SK-MEL-5 (cell line): Measurements from ENCODE around the gene EMC6. TPM values are rescaled to one million over a fixed set of nuclear protein-coding genes. Genes with fewer than 3 reads are reported as not detected.

ENCODE experiments used
- DNase-seq: peaks from one replicate; pipeline ENCODE4 v3.0.0-alpha.2; 2016; ENCODE audit warnings: low read depth, low spot score
- in situ Hi-C: cut with HindIII; loops from 2 replicates; pipeline ENCODE4 v1.10.0; 2016; ENCODE audit warnings: low sequenced_read_pairs, high pct_unique_total_duplicates, low pct_unique_long_range_greater_than_20kb
- polyA plus RNA-seq, 2 experiments: library from polyadenylated mRNA; depleted of rRNA; stranded (reverse); fragments of >200 nt; gene quantifications; 2 replicates each; pipeline ENCODE4 v1.2.3, GENCODE V29; 2015
- total RNA-seq: library from RNA; depleted of rRNA; stranded (reverse); fragments of >200 nt; shearing (Covaris generic); gene quantifications from 2 replicates; pipeline ENCODE4 v1.2.3, GENCODE V29; 2014; rRNA removed

Gene EMC6
- 23.3 and 37.3 TPM in 2 replicates for total RNA-seq
- 126 and 155 TPM in 2 replicates for polyA plus RNA-seq (2015; cell fraction: cytosol; rRNA removed)
- polyA plus RNA-seq (2015; cell fraction: nucleus; rRNA removed), result 15.0 and 35.1 TPM in 2 replicates

GRCh38 chr17:3668279-3669084 is at the start of gene EMC6, which contains the start of gene TAX1BP3:
Gene EMC6 (plus strand): TSS chr17:3668812. CDS start chr17:3669147, 335 bp downstream.
Gene TAX1BP3 (minus strand): TSS chr17:3668578. CDS start chr17:3668526, 52 bp downstream.
- in situ Hi-C loops, result no loop called here
- peak; percentile 97 for DNase-seq

GRCh38 chr17:3621146-3621720 is 47.4 kb upstream of the EMC6 start:
- in situ Hi-C loops, result no loop called here
- DNase-seq, result no peak

- DNase-seq, result no peak
- in situ Hi-C loops, result no loop called here
Measured at GRCh38 chr17:3622977-3623594, 45.5 kb upstream of the EMC6 start.

GRCh38 chr17:3626831-3627768 is 41.5 kb upstream of the EMC6 start:
- no peak for DNase-seq
- in situ Hi-C loops, result no loop called here

GRCh38 chr17:3627769-3628167 is 40.8 kb upstream of the EMC6 start:
- in situ Hi-C loops, result no loop called here
- DNase-seq, result no peak

- no peak for DNase-seq
- in situ Hi-C loops, result no loop called here
Measured at GRCh38 chr17:3630781-3631180, 37.8 kb upstream of the EMC6 start.

DNA sequence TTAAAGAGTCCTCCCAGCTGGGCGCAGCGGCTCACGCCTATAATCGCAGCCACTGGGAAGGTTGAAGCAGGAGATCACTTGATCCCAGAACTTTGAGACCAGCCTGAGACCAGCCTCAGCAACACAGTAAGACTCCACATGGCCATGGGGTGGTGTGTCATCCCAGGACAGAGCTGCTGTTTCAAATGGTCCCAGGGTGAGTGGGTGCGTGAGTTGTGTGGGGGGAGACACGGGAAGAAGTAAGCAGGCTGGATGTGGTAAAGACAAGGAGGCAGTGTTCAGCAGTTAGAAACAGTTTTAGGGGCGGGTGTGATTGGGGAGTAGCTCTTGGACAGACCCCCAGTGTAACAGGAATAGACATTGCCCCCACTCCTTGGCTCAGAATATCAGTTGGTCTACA is 36.3 kb upstream of the EMC6 start:
- in situ Hi-C loops, result no loop called here
- DNase-seq, result no peak

DNA sequence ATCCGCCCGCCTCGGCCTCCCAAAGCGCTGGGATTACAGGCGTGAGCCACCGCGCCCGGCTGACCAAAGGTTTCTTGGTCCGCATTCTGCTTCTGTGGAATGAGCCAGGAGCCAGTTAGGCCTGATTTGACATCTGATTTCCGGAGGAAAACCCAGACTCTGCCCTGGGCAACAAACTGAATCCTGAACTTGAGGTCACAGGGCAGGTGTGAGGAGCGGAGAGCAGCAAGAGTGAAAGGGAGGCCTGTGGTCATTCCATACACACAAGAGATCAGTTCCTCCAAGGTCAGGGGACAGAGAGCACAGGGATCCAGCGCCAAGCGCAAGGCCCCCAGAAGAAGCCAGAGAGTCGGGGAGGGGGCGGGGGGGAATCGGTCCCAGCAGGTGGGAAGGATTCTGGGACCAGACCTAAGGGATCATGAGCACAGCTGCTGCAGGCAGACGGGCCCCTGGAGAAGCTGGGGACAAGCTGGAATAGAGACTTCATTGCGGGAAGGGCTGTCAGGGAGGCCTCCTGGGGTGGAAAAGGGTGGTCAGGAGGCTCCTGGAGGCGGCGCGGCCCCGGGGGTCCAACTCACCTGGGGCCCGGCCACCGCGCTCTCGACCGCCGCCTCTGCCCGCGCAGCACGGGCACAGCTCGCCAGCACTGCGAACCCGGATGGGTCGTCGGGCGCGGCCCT is 33.0 kb upstream of the EMC6 start:
- DNase-seq, result no peak

DNA sequence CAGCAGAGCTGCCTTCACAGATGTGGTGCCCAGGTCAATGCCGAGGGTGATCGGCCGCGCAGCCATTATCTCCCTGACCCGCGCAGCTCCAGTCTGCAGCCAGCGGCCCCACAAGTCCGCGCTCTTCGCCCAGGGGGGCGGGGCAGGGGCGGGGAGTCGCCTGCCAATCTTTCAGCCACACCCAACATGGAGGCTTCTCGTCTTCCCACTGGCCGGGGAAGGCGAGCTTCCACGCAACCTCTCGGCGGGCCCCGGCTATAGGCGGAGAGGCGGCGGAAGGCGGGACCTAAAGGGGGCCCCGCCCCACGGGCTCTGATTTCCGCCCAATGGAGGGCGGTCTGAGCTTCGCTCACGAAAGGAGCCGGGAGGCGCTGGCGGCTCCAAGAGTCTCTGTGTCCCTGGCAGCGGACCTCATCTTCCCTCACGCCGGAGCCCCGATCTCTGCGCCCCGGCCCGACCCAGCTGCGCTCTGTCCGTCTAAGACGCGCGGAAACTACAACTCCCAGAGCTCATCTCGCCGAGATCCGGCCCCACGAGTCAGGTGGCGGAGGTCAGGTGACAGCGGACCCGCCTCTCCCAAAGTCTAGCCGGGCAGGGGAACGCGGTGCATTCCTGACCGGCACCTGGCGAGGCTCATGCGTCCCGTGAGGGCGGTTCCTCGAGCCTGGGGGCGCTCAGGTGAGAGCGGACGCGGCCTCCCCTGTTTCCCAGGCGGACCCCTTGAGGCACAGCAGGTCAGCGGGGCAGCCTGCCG is 32.3 kb upstream of the EMC6 start, which contains the start of the genes CTNS and SHPK:
Gene CTNS (plus strand): TSS at position 607 of the 754 bp plus-strand sequence. CDS start 3,447 bp downstream, outside the sequence.
Gene SHPK (minus strand): TSS at position 97 of the 754 bp plus-strand sequence. CDS start 31 bp downstream, at position 66.
- in situ Hi-C loops, result no loop called here
- DNase-seq, result peak; percentile 97

More for the DNA sequence above, 33.0 kb upstream of the EMC6 start:
- in situ Hi-C loops, result no loop called here

GRCh38 chr17:3636908-3637373 is 31.7 kb upstream of the EMC6 start:
- in situ Hi-C loops, result no loop called here
- no peak for DNase-seq

DNA sequence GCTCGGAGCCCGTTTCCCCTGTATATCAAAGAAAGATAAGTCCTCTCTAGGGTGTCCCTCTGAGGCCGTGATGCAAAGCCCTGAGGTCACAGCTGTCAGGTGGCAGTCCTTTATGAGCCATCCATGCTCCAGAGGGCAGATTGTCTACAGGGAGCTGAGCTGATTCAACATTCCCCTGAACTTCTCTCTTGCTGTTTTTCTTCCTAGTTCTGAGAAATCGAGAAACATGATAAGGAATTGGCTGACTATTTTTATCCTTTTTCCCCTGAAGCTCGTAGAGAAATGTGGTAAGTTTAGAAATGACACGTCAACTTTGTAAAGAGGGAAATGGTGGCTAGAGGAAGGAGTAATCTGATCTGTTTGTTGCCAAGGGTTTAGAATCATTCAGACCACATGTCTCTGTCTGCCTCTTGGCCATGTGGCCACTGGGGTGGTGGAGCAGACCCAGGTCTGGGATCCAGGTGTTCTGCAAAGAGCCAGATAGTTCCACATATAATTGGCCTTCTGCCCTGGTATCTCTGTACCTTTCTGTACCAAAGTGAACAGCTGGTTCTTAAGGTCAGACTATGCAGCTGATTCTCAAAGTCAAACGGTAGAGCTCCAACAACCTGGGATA is 28.5 kb upstream of the EMC6 start:
- DNase-seq, result no peak

DNA sequence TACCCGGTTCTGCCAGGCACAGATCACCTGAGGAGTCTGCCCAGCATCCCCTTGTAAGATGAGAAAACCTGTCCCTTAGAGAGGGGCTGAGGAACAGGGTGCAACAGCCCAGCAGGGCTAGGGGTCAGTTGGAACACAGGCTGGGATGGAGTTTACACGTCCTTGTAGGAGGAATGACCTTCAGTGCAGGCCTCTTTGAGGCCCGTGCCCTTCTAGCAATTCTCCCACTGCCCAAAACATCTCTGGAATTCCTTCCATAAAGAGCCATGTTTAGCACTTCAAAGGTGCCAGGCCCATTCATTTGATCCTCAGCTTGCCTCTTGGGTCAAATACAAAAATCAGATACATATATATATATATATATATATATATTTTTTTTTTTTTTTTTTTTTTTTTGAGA is 27.6 kb upstream of the EMC6 start:
- no peak for DNase-seq
- in situ Hi-C loops, result no loop called here

More for the DNA sequence above, 28.5 kb upstream of the EMC6 start:
- in situ Hi-C loops, result no loop called here

GRCh38 chr17:3641717-3642486 is 26.7 kb upstream of the EMC6 start:
- DNase-seq, result no peak
- in situ Hi-C loops, result no loop called here

DNA sequence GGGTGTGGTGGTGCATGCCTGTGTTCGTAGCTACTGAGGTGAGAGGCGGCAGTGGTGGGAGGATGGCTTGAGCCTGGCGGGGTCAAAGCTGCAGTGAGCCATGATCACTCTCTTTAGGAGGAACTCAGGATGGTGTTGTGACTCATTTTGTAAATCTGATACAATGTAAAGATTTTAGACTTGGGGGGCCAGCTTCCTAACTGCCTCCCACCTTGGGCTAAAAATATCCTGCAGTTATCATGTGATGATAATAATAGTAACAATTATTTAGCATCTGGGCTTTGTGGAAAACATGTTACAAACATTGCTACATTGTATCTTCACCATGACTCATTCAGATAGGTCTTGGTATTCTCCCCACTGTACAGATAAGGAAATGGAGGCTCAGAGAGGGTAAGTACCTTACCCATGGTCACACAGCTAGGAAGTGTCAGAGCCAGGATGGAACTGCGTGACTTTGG is 24.7 kb upstream of the EMC6 start:
- in situ Hi-C loops, result no loop called here
- no peak for DNase-seq

DNA sequence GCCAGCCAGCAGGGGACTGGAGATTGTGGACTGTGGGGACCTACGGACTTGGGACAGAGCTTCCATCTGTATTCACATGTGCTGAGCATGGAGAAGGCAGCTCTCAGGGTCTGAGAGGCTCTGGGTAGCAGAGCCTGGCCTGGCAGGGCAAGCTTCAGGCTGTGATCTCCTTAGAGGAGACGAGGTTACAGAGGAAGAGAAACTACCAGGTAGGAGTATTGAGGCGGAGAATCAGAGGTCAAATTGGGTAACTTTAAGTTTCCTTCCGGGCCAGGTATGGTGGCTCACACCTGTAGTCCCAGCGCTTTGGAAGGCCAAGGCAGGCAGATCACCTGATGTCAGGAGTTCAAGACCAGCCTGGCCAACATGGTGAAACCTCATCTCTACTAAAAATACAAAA is 23.3 kb upstream of the EMC6 start:
- in situ Hi-C loops, result no loop called here
- DNase-seq, result no peak
